ENCODE measurements around the gene ASB10.

The ASB10 gene, protein sequence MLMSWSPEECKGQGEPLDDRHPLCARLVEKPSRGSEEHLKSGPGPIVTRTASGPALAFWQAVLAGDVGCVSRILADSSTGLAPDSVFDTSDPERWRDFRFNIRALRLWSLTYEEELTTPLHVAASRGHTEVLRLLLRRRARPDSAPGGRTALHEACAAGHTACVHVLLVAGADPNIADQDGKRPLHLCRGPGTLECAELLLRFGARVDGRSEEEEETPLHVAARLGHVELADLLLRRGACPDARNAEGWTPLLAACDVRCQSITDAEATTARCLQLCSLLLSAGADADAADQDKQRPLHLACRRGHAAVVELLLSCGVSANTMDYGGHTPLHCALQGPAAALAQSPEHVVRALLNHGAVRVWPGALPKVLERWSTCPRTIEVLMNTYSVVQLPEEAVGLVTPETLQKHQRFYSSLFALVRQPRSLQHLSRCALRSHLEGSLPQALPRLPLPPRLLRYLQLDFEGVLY

GRCh38 chr7:151186640-151187408 is at the start of gene ASB10:
Gene ASB10 (minus strand): TSS chr7:151187250. CDS start chr7:151187130, 120 bp downstream.
- no peak for DNase-seq

- no peak for DNase-seq
Measured at GRCh38 chr7:151236406-151236805, 49.4 kb upstream of the ASB10 start.

- DNase-seq: no peak
Measured at GRCh38 chr7:151235091-151235787, 48.2 kb upstream of the ASB10 start.

DNA sequence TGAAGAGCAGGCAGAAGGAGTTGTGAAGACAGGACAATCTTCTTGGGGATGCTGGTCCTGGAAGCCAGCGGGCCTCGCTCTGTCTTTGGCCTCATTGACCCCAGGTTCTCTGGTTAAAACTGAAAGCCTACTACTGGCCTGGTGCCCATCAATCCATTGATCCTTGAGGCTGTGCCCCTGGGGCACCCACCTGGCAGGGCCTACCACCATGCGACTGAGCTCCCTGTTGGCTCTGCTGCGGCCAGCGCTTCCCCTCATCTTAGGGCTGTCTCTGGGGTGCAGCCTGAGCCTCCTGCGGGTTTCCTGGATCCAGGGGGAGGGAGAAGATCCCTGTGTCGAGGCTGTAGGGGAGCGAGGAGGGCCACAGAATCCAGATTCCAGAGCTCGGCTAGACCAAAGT is 46.8 kb upstream of the ASB10 start:
- DNase-seq: no peak

DNA sequence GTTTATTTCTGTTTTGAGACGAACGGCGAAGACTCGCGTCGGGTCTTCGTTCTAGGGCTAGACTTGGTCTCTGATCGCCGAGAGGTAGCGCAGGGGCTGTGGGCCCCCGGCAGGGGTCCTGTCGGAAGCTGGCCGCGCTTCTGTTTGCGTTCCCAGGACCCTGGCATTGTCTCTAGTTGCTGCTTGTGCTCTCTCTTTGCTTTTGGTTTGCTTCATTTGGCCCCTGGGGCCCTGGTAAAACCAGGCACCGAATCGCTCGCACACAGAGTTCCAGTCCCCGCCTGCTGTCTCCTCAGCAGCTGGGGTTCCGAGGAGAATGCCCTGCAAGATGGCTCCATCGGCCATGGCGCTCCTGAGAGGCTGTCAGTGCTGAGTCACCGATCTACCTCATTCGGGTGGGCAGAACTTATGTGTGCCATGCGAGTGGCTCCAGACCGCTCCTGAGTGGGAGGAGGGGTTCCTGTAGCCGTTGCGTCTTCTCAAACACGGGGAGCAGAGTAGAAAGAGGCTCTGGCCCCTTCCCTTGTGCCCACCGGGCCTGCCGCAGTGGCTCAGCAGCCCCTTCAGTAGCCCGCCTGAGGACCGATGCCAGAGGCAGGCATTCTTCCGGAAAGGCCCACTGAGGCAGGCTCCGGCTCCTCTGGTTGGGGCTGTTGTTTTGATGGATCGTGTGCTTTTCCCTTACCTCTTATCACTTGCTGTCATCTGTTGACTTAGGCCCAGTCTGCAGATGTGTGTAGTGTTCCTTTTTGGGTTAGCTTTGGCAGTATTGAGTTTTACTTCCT is 46.1 kb upstream of the ASB10 start:
- DNase-seq: peak; percentile 66

- DNase-seq: peak; percentile 88 to 89
Measured at GRCh38 chr7:151232091-151232916, 45.3 kb upstream of the ASB10 start, which contains the start of gene CHPF2. Gene CHPF2 (plus strand): TSS chr7:151232483. CDS start chr7:151234012, 1,529 bp downstream.

DNA sequence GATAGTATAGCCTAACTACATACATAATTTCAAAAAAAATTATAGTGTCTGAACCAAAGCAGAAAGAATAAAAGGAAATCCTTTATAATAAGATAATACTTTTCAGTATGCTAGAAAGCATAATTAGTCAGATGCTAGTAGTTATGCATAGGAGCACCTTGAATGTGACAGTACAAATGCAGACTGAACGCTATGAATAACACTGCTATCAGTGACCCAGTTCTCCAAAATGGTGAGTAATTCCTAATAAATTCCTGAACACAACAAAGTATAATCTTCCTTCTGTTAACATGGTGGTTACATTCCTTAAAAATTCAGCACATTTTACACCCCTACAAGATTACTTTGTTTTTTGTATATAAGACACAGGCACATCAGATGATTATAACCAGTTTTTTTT is 44.0 kb upstream of the ASB10 start:
- no peak for DNase-seq

DNA sequence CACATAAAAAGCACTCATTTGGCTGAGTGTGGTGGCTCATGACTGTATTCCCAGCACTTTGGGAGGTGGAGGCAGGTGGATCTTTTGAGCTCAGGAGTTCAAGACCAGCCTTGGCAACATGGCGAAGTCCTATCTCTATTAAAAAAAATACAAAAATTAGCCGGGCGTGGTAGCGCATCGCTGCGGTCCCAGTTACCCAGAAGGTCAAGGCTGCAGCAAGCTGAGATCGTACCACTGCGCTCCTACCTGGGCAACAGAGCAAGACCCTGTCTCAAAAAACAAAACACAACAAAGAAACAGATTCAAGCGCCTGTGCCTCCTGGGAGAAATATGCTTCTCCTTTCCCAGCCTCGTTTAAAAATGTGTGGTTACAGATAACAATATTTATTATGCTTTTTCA is 42.2 kb upstream of the ASB10 start:
- no peak for DNase-seq

DNA sequence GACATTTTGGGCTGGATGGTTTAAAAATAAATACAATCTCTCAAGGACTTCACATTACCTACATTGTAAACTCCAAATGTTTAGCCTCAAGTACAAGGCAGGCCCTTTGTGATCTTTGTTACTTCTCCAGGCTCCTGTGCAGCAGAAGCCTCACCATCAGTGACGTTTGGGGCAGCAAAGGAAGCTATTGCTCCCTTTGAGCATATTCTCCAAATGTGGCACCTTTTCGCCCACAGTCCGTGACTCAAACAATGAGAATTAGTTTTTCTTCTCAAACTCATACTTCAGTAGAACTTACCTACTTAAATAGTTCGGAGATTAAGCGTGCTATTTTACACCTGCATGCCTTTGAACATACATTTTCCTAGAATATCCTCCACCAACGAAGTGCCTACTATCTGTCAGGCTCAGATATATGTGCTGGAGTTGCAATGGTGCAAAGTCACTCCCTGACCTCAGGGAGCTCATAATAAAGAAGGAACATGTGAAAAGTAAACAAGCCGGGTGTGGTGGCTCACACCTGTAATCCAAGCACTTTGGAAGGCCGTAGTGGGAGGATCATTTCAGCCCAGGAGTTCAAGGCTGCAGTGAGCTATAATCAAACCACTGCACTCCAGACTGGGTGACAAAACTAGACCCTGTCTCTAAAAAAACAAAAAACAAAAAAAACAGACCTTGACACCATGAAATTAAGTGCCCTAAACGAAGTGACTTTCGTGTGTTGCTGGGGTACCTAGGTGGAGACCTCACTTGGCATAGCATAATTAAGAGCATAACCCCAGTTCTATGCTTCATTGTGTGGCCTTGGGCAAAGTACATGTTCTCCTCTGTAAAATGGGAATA is 41.2 kb upstream of the ASB10 start:
- DNase-seq: no peak

DNA sequence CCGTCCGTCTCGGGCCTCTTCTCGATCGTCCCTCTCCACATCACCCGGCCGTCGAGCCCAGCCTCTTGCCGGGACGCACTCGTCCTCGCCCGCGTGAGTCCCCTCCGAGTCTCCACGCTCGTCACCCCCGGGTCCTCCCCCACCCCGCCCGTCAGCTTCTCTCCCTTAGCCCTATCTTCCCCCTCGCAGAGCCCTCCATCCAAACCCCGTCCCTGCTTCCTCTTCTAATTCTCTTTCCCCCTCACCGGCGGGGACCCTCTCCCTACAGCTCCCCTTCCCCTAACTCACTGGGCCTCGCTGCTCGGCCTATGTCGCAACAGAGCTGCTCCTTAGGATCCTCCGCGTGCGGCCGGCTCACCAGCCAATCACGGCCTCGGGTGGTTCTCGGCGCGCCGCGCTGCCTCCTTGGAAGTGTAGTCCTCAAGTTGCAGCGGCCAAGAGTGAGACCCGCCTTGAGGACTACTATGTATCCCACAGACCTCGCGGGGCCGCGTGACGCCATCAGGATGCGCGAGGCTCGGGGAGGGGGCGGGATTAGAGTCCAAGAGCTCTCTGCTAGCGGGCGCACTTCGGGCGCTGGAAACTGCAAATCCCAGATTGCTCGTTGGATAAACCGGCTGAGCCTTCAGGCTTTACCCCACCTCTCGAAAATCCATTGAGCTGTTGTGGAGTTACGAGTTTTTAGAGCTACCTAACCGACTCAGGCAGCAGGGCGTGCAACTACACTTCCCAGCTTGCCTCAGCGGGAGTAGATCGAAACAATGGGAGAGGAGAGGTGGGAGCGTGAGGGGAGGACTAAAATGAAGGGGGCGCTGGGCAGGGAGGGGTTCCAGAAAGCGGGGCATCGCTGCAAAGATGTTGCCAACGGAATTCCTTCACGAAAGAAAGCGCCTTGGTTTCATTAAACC is 40.1 kb upstream of the ASB10 start, which contains the start of gene ABCF2:
TSS of gene ABCF2 (minus strand) at position 331 of the 908 bp plus-strand sequence. CDS start 747 bp downstream, outside the sequence.
- DNase-seq: peak; percentile 95 to 97

- DNase-seq: no peak
Measured at GRCh38 chr7:151226560-151226874, 39.5 kb upstream of the ASB10 start.

- no peak for DNase-seq
Measured at GRCh38 chr7:151225948-151226510, 39.0 kb upstream of the ASB10 start.

- no peak for DNase-seq
Measured at GRCh38 chr7:151223728-151224127, 36.7 kb upstream of the ASB10 start.

DNA sequence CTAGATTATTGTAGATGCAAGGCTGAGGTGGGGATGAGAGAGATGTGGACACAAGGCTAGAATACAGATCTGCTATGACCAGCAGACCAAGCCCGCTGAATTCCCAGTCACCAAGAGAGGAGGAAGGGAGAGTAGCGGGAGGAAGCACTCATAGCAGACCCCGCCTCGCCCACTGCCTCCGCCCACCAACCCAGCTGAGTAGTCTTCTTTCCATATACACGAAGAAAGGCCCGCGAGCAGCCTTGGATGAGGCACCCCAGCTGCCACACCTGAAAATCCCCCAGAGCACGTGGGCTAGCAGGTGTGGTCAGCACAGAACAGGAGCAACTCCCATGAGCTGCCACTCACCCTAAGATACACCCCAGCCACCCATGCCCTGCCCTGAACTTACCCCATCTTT is 31.1 kb upstream of the ASB10 start:
- DNase-seq: no peak

DNA sequence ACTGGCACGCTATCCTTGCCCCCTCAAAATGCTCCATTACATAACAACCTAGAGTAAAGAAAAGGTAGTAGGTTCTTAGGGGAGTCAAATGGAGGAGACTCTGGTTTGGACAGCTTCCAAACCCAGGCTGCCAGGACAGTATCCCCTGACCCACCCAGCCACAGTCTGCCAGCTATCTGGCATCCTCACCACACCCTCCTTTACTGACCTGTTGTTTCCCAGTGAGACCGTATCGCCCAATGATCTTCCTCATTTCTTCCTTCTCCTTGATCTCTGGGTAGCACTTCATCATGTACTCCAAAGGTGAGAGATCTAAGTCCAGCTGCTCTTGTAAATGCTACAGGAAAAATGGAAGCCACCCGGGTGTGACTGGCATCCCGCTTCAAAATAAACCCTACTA is 28.3 kb upstream of the ASB10 start:
- DNase-seq: no peak

- no peak for DNase-seq
Measured at GRCh38 chr7:151213826-151214225, 26.8 kb upstream of the ASB10 start.

DNA sequence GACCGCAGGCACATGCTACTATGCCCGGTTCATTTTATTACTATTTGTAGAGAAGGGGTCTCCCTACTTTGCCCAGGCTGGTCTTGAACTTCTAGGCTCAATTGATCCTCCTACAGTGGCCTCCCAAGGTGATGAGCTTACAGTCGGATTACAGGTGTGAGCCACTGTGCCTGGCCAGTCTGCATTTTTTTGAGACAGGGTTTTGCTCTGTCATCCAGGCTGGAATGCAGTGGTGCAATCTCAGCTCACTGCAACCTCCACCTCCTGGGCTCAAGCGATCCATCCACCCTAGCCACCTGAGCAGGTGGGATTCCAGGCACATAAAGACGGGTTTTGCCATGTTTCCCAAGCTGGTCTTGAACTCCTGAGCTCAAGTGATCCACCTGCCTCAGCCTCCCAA is 25.6 kb upstream of the ASB10 start:
- no peak for DNase-seq

- no peak for DNase-seq
Measured at GRCh38 chr7:151211155-151211772, 24.2 kb upstream of the ASB10 start.
